Superior temporal gyrus (tissue), 1 donor: ENCODE results near the gene CSNK1G1.
"Not testable (repeated sequence)": the region's sequence is repeated elsewhere in the genome, so short reads cannot be mapped to it uniquely, and the experiment has no call there.

Experiments
- DNase-seq: peaks from one replicate; pipeline ENCODE4 v3.0.0-alpha.2; 2016; ENCODE audit errors: extremely low spot score

Gene CSNK1G1

DNA sequence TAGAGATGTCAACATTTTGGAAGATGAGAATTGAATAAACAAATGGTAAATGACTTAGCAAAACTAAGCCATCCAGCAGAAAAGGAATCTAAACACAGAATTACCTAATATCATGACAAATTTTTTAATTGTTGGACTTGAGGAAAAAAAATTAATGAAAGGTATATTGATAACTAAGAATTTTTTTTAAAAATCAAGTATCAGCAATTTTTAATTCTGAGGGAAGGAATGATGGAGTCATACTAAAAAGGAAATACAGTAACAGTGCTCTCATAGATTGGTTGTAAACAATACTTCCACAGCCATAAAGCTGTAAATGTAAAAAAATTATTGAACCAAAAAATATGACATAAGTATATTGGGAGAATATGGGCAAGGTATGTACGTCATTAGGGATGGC is 68.0 kb downstream of the CSNK1G1 start:
- no peak for DNase-seq

- DNase-seq = no peak
Measured at GRCh38 chr15:64286473-64286872, 69.5 kb downstream of the CSNK1G1 start.

DNA sequence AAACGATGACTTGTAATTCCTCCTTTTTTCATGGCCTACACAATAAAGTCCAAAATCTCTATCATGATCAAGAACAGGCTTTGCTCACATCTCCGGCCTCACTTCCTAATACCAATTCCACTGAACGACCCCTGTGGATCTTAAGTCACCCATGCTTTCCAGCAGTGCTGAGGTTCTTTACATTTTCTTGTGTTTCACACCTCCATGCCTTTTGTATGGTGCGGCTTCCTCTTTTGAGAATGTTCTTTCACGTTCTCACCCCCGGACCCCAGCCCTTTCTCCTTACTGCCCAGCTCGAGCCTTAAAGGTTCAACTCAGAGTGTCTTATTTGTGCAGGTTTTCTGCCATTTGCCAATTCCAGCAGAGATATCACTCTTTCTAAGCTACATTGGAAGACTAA is 70.1 kb downstream of the CSNK1G1 start:
- no peak for DNase-seq

DNA sequence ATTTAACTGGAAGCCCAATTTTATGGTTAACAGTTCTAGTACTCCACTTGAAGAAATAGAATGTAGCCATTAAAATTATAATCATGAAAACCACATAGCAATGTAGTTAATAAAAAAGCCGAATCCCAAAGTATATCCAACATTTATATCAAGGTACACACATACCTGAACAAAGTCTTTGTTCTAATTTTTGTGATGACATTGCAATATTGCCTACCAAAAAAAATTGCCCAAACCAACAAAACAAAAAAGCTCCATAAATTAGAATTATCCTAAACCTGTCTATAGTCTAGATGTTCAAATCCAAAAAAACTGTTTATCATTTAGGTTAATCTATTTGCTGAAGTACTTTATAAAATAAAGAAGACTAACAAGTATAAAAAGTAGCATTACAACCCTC is 70.8 kb downstream of the CSNK1G1 start:
- no peak for DNase-seq

- DNase-seq = no peak
Measured at GRCh38 chr15:64284042-64284441, 71.9 kb downstream of the CSNK1G1 start.

GRCh38 chr15:64282701-64283100 is 73.3 kb downstream of the CSNK1G1 start:
- no peak for DNase-seq

- no peak for DNase-seq
Measured at GRCh38 chr15:64279131-64279530, 76.8 kb downstream of the CSNK1G1 start.

DNA sequence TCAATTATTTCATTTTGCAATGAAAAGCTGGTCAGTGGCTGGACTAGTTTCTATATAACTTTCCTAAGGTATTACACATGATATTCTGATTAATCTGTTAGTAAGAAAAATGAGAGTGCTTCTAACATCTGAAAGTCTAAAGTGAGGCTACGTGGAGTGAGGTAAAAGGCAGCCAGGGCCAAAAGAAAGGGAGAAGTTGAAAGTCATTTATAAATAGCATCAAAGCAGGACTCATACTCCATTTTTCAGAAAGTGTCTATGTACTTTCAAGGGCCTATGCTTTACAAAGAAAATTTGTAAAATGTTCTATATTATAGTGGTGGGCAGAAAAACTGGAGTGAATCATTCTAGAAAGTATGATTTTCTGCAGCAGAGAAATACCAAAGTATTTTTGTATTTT is 80.0 kb downstream of the CSNK1G1 start:
- DNase-seq = no peak

DNA sequence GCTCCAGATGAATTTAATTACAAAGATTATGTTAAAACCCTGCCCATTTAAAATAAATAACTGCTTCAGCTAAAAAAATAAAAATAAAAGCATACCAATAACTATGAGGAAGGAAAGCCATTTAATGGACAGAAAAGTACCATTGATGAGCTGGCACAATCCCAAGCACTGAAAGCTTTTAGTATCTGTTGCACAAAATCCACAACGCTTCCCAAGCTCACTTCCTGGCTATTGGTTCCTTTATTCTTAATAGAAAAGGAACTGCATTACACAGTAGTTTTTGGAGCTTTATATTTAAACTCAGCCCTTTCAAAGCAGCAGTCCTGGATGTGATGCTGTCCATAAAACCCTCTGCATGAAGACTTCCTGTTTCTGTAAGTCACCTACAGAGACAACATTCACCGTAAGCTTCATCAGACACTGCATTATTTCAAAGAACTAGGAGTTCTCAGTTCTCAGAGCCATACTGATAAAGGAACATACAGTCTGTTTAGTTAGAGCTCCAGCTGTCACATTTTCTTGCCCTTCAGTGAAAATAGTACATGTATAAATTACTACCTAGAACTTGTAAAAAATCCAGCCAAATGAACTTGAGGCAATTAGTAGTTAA is 81.5 kb downstream of the CSNK1G1 start:
- DNase-seq = peak; percentile 67

- DNase-seq = no peak
Measured at GRCh38 chr15:64267331-64267973, 88.5 kb downstream of the CSNK1G1 start.

- DNase-seq = not testable (repeated sequence)
Measured at GRCh38 chr15:64265188-64265587, 90.8 kb downstream of the CSNK1G1 start.

GRCh38 chr15:64264502-64264901 is 91.5 kb downstream of the CSNK1G1 start:
- DNase-seq = no peak

DNA sequence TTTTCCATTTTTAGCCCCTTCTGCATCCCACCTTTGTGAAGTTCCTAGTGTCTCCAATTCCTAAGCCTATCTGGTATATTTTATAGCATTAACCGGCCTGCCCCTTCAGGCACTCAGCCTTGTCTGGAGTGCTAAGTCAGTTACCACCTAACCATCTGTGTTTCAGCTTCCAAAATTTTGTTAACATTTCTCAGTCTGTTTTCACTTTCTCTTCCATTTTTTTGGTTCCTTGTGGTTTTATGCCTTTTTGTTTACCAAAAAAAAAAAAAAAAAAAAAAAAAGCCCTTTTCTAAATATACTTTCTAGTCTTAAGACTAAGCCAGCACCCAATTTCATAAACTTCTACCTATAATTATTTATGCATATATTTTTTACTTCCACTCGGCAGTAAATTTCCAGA is 92.4 kb downstream of the CSNK1G1 start:
- DNase-seq = no peak

DNA sequence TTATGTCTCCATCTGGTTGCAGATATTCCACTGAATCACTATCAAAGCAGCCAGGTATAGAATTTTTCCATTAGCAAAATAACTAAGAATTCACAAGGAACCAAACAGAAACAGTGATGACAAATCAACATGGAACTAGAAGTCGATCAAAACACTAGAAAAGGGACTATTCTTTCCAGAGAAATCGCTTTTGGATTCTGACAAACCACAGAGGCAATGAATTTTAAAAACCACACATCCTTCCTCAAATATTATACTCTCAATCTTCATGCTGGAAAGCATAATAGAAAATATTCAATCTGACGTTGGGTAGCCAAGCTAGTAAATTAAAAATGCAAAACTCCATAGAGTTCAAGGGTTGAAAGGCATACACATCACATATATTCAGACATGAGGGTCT is 99.9 kb downstream of the CSNK1G1 start:
- no peak for DNase-seq

DNA sequence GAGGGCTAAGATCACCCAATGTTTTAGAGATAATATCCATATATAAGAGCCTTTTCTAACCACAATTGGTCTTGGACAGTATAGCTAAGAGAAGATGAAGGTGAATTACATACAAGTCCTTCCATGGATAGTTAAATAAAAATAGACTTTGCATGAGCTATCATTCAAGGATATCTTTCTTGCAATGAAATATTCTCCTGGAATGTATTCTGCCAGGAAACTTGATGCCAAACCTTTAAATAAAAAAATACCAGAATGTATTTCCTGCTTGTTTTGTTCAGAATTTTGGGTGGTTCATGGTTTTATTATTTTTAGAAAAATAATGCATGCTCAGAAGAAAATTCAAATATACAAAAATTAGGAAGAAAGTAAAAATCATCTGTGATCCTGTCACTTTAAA is 104.3 kb downstream of the CSNK1G1 start:
- no peak for DNase-seq

DNA sequence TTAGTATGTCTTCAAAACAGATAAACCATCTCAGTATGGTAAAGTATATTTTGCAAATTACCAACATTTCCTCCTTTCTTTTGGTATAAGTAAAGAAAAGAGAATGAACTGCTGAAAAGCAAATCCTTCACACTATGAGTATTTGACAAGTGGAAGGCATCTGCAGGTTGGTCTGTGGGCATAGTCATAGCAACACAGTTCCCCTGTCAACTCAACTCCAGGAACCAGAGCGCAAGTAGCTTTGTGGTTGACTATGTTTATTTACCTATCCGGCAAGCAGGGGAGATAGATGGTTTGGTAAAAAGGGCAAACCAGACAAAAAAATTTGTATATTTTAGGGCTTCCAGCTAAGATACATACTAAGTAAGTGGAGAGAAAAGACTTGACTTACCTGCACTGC is 104.9 kb downstream of the CSNK1G1 start:
- DNase-seq = no peak

DNA sequence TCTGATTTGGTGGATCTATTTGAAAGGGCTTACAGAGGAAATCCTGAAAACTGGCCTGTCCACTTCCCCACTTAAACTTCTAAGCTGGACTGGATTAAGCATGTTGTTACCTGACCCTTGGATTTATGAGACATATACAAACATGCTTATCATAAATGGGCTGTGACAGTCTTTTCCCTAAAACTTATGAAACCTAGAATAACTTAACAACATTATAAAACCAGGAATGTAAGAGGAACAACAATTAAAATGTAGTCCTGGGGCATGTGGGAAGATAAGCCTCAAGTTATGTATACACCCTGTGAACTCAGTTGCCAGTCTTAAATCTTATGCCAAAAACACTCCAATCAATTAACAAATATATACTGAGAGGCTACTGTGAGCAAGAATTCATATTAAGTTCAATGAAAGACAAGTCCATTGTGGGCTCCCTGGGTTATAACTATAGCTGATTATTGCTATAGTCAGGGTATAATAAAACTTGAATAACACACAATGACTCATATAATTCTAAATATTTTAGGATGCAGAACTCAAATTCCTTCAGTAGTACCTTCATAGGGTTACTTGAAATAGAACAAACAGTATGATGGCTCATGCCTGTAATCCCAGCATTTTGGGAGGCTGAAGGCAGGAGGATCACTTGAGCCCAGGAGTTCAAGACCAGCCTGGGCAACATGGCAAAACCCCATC is 105.9 kb downstream of the CSNK1G1 start:
- no peak for DNase-seq

GRCh38 chr15:64249406-64249805 is 106.6 kb downstream of the CSNK1G1 start:
- DNase-seq = no peak

DNA sequence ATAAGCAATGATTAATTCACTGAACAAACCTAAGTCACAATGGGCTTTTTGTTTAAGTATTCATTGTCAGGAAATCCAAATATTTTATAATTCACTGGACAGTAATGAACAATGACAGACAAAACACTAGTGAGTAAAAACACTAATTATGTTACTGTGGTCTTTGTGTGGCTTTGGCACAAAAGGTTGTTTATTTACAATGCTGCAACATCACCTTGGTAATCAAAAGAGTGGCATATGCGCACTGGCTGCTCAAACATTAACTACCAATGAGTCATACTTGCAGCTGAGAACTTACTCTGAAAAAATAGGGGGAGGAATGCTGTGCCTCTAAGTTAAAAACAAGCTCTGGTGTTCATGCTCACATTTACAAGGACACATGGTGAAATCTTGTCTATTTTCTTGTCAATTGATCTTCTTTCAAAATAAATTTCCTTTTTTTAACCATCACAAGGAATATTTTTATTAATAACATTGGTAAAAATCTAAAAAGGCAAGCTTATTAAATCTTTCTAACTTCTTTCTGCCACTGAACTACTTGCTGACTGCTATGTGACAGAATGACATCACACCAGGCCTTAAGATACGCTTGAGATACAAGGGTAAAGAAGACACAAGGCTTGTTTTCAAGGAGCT is 107.9 kb downstream of the CSNK1G1 start:
- DNase-seq = peak; percentile 67

DNA sequence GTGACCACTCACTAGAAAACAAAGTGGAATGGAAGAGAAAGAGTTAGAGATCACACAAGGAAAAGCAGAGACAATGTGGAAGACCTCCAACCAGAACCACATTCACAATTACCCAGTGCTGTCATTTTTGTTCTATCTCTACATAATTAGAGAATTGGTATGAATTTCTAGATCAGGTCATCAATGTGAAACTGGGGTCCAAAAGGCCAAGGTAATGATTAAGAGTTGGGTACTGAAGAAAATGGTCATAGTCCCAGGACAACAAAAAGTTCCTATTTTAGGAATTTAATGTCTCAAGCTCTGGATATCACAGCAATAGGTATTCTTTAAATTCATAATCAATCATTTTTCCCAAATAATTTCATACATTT is 108.5 kb downstream of the CSNK1G1 start:
- DNase-seq = no peak

DNA sequence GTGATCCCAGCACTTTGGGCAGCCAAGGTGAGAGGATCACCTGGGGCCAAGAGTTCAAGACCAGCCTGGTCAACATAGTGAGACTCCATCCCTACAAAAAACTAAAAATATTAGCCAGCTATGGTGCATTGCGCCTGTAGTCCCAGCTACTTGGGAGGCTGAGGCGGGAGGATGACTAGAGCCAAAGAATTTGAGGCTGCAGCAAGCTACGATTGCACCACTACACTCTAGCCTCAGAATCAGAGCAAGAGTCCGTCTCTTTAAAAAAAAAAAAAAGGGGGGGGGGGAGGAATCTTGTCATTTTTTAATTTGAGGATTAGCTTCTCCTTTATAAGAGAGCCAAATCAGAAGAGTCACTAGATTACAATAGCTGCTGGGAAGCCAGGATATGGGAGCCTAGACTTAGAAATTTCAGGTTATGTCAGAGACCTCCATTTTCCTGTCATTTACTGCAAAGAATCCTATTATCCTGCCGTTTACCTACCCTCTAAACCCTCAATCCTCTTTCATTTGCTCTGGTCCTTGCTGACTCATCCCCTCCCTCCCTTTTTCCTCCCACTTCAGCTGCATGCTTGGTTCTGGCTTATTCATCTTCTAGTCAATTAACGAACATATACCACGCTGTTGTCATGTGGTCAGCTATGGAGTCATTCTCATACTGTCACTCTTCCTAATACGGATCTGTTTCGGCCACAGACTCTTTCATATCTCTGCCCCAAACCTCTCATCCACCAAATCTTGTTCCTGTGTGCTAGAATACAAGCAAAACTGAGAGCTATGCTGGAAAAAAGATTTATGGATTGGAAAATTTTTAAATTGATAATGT is 109.4 kb downstream of the CSNK1G1 start:
- peak; percentile 41 for DNase-seq

DNA sequence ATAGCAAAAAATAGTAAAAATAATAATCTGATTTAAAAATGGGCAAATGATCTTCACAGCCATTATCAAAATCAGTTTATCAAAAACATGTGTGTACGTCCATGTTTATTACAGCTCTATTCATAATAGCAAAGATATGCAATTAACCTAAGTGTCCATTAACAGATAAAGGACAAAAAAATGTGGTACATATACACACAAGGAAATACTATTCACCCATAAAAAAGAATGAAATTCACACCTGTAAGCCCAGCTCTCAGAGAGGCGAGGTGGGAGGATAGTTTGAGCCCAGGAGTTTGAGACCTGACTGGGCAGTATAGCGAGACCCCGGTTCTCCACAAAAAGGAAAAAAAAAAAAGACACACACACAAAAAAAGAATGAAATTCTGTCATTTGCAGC is 110.6 kb downstream of the CSNK1G1 start:
- no peak for DNase-seq
